Hematopoietic multipotent progenitor cell treated with erythropoietin and hydrocortisone succinate and interleukin-3 and kit ligand, for 8 days (in vitro differentiated cells): ENCODE measurements around the gene DSCAML1.

Experiments used
- DNase-seq: peaks from one replicate; pipeline ENCODE4 v3.0.0-alpha.2; 2015

Gene DSCAML1

GRCh38 chr11:117631336-117632140 is 165.5 kb downstream of the DSCAML1 start:
- DNase-seq, result no peak

- DNase-seq, result no peak
Observed at GRCh38 chr11:117629891-117630538, 167.0 kb downstream of the DSCAML1 start.

DNA sequence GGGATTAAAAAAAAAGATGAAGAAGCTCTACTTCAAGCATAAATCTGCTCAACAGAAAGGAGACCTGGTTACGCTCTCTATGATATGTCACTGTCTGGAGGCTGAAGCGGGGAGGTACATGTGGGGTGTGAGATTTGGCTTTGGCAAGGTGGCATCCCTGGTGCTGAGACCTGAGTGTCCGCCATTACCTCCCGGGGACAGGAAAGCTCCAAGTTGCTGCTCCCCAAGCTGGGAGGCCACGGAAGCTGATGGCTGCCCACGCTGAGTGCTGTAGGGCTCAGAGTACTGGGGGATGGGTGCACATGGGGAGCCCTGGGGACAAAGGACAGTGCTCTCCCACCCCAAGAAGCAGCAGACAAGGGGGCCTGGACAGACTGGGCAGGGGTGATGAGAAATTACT is 167.9 kb downstream of the DSCAML1 start:
- DNase-seq, result no peak

DNA sequence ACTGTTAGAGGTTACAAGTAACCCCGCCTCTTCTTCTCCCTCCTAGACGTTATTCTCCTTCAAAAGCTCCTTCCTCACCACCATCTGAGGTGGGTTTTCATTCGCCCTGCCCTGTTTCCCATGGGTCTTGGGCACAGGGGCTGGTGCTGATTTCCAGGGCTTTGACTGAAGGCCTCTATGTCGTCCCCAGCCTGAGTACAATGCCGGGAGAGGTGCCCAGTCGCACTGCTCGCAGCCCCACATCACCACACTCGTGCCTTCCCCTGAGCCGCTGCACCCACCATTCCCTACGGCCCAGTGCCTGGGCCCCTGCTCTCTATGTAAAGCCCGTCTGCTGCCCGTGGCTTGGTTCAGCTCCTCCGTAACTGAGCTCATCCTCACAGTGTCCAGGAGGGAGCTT is 169.8 kb downstream of the DSCAML1 start:
- DNase-seq, result no peak

- DNase-seq, result no peak
Observed at GRCh38 chr11:117626576-117626975, 170.4 kb downstream of the DSCAML1 start.

DNA sequence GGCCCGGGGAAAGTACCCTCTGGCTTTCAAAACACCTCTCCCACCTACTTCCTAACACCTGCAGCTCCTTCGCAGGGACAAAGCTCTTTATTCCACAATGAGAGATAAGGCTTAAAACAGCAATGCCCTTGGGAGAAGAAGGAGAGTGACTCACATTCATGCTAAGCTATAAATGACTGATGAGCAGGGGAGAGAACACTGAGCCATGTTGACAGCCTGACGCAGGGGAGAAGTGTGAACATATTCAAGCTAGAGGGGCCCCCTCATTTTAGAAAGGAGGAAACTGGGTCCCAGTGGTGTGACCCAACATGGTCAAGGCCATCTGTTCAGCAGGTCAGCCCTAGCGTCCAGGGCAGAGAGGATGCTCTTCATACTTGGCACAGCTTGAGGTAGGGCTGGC is 171.8 kb downstream of the DSCAML1 start:
- no peak for DNase-seq

DNA sequence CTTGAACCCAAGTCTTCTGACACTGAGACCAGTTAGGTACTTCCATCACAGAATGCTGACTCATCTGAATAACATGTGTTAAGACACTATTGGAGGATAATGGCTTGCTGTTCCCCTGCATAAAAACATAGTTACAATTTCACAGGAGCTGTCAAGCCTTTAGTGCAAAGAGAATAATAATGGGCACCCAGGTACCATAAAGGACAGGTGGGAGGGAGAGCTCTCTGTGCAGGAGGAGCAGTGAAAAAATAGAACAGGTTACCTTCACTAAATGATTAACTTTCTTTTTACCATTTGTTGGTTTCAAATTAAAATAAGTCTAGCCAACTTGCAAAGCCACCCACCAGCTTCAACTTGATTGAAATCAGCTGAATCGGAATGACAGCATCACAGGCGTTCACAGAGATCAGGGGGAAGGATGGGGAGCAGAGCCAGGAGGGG is 173.2 kb downstream of the DSCAML1 start:
- no peak for DNase-seq

DNA sequence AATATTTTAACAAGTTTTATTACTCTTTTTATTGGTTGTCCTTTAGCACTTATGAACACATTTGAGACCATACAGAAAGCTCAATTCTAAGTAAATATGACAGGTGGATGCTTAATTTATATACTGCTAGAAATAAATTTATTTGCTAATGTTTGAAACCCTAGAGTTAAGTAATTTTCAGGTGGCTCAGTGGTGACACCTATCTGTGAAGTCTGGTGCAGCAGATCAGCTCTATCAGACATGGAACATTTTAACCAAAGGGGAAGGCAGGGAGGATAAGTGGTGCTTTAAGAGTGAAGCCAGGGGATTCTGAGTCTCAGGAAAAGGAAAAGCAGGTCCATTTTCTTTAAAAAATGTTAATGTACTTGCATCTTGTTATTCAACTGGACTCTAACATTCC is 175.8 kb downstream of the DSCAML1 start:
- peak; percentile 27 for DNase-seq

DNA sequence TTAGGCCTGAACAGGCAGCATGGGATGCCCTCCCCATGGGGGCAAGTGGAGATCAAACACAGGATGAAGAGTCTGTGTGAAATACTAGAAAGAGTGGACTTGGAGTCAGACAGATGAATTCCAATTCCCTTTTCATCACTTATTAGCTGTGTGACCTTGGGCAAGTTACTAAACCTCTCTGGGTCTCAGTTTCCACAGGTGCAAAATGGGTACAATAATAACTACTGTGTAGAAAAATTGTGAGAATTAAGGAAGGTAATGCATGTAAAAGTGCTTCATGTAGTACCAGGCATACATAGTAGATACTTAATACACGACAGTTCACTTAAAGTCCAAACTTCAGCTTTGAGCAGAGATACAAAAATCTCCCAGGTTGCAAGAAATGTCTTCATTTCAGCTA is 176.4 kb downstream of the DSCAML1 start:
- no peak for DNase-seq

DNA sequence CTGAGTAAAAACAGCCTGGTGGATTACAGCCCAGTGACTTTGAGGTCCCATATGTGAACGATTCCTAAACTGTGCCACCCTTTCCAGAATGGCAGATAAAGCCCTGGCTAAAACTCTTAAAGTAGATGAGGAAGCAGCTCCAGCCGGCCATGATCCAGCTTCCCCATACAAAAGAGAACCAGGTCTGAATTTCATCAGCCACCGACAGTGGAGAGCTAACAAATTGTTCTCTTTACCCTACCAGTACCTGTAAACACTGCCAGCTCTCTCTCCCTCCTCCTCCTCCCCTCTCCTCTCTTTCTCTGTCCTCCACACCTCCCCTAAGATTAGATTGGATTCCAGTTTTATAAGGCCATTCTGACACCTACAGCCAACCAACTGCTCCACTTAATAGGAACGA is 176.9 kb downstream of the DSCAML1 start:
- no peak for DNase-seq

- DNase-seq, result no peak
Observed at GRCh38 chr11:117619661-117620060, 177.4 kb downstream of the DSCAML1 start.

GRCh38 chr11:117618982-117619355 is 178.0 kb downstream of the DSCAML1 start:
- DNase-seq, result no peak

DNA sequence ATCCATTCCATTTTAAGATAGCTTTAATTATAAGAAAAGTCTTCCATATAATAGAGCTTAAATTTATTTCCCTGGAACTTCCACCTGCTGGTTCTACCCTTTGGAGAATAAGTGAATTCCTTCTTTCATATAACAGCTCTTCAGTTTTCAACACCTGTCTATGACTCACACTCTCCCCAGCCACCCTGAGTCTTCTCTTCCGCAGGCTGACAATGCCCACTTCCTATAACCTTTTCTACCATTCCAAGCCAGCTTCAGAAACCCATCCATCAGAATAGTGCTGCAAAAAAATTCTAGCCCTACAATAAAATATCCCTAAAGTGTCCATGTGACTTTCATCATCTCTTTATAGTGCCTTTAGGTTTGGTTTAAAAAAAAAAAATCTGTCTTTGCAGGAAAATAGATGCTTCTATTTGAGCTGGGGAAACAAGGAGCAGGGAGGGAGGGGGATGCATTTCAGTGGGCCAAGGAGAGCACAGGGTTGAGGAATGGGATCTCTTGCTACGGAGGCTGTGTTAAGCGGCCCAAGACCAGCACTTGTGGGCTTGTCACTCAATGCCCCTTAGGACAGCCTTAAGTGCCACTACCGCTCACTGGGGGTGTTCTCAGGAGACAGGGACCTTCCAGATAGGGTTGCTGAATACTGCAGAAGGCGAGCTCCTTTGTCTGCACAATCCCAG is 178.6 kb downstream of the DSCAML1 start:
- no peak for DNase-seq

- no peak for DNase-seq
Observed at GRCh38 chr11:117616979-117617378, 180.0 kb downstream of the DSCAML1 start.

DNA sequence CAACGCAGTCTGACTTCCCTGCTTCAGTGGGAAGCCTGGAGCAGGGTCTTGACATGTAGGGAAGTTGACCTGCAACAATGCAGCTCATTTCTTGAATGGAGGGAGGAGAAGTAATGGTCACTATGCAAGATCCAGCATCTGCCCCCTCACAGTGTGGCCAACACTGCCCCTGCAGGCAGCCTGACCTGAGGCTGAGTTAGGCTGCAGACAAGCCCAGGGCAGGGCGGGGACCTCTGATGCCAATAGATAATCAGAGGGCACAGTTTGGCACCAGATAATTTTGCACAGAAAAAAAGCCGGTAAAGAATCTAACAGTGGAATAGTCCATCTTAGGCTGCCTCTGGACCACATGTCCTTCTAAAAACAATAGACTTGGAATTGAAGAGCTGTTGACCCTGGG is 182.3 kb downstream of the DSCAML1 start:
- DNase-seq, result peak; percentile 67

GRCh38 chr11:117613521-117613920 is 183.5 kb downstream of the DSCAML1 start:
- no peak for DNase-seq

DNA sequence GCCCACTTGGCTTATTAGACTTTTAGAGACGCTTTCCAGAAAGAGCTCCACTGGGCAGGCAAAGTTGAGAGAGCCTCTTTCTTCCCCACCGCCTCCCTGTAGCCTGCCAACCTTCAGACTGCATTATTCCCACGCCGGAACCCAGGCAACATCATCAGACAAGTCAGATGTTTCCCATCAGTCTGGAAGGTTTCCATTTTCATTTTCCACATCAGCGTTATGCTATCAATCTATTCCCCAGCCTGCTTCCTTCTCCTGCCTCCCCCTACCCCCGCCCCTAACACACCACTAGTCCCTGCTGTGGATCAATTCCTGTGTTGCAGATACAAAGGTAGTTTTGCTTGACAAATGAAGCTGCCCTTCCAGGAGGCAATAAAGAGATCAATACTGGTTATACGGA is 184.8 kb downstream of the DSCAML1 start:
- no peak for DNase-seq

DNA sequence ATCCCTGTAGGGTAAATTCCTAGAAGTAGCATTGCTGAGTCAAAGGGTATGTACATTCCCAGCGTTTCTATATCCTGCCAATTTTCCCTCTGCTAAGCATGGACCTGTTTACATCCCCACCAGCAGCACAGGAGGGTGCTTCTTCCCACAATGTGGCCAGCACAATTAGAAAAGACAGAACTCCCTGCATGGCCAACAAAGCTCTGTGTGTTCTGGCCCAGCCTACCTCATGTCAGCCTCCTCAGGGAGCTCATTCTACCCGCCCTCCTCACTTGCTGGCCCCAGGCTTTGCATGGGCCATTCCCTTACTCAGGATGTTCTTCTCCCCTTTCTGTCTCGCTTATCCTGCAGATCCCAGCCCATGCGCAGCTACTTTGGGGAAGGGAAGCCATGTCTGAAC is 186.1 kb downstream of the DSCAML1 start:
- DNase-seq, result no peak

DNA sequence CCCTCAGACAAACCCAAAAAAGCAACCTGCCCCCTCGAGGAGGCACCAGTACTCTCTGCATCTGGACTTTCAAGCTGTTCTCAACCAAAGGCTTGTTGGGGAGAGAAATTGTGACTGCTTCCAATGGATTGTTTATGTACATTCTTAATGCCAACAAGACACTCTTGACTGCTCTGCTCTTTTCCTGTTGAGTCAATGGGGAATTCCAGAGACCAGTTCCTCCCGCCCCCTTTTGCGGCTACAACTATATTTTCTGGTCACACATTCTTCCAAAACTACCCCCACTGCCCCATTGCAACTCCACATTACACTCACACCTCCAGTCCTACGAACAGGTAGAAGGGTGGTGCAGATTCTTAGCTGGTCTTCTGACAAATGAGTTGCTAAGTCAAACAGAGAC is 187.0 kb downstream of the DSCAML1 start:
- no peak for DNase-seq

- no peak for DNase-seq
Observed at GRCh38 chr11:117607449-117607848, 189.6 kb downstream of the DSCAML1 start.

DNA sequence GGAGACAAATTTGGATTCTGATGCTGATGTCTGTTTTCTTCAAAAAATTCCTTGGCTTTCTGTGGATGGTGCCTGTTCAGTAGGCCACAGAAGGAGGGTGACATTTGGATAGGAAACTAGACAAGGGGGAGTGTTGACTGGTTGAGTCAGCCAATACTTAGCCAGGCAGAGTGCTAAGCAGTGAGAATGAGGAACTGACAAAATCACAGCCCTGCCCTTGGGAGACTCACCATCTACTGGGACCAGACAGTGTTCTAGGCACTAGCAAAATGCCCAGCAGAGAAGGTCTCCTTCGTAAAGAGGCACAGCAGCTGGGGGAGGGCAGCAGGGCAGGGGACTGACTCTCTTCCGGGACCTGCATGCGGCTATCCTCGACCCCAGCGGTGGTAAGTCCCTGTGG is 190.2 kb downstream of the DSCAML1 start:
- no peak for DNase-seq

DNA sequence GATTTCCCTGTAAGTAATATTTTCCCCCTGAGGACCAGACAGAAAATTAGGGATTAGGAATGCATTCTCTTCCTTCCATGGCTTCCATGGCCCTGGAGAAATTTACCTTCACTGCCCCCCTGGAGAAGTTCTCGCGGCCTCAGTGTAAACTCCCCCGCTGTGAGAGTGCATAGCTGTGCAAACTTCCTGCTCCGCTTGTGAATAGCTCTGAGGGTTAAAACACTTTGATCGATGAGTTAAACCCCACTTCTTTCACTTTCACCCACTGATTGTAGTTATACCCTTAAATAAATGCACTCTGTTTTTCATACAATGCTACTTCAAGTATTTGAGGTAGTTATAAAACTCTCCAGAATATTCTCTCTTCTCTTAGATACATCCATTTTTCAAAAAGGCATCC is 190.8 kb downstream of the DSCAML1 start:
- DNase-seq, result no peak

- no peak for DNase-seq
Observed at GRCh38 chr11:117605331-117605730, 191.7 kb downstream of the DSCAML1 start.

DNA sequence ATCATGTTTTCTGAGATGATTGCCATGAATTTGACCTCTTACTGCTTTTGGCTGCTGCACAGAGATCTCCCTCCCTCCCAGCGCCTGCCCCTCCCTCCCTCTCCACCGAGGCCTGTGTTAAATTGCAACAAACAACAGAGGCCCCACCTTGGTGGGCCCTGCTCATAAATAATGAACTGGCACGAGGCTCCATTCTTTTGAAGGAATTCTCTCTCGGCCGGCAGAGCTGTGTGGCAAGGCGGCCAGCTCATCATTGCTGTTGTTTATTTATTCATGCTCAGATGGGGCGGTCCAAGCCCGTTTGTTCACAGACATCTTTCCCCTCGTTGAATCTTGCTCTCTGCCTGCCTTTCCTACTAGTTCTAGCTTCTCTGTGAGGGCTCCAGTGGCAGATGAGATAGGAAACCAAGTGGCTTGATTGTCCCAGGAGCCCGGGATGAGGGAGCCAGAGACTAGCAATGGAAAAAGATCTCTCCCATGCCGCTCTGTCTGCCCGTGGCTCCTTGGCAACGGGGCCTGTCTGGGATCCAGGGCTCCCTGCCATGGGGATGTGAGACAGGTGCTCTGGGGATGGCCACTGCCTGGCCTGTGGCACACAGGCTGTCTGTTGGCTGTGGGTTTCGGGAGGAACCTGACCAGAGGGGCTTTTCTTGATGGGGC is 192.6 kb downstream of the DSCAML1 start:
- DNase-seq, result no peak
